ENCODE data around the gene CEACAM19. TPM values are rescaled to one million over a fixed set of nuclear protein-coding genes. Genes with fewer than 3 reads are reported as not detected.

Gene CEACAM19
- total and polyA plus RNA-seq, 2 of the 8 experiments (the other 6 are each of a cell fraction or from before 2014, with no cell fraction given): 3.1 to 3.4 TPM

DNA sequence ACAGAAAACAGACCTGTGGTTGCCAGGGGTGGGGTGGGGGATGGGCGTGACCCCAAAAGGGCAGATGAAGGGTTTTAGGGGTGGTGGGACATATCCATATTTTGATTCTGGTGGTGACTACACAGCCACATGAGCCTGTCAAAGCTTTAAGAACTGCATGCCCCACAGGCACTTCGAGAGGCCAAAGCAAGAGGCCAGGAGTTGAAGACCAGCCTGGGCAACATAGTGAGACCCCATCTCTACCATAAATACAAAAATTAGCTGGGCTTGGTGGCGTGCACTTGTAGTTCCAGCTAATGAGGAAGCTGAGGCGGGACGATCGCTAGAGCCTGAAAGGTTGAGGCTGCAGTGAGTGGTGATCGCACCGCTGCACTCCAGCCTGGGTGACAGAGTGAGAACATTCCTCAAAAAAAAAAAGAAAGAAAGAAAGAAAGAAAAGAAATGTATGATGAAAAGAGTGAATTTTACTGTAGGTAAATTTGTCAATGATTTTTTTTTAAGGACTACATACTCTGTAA is 58.3 kb downstream of the CEACAM19 start (continued):
- no peak for TF ChIP-seq RAD21 (IDR thresholded peaks at IDR 0.05 in 1 of 2, conservative IDR thresholded peaks at IDR 0.05 in 1 of 2; ENCODE audit: low read depth in 2 of 2, low read length in 2 of 2)
- no peak for TF ChIP-seq BCL11A (IDR thresholded peaks at IDR 0.05; ENCODE audit: low read depth in 2 of 2, low read length in 2 of 2)
- TF ChIP-seq GTF2F1 (IDR thresholded peaks at IDR 0.05; ENCODE audit: borderline replicate concordance, low read depth, low read length): no peak
- no peak for TF ChIP-seq GABPA (IDR thresholded peaks at IDR 0.05; ENCODE audit: borderline replicate concordance, insufficient read depth, low read length)
- TF ChIP-seq HDAC2 (IDR thresholded peaks at IDR 0.05; ENCODE audit: borderline replicate concordance in 1 of 2, low read depth in 2 of 2, low read length in 2 of 2): no peak
